ENCODE measurements around the gene COL19A1. TPM values are rescaled to one million over a fixed set of nuclear protein-coding genes. Genes with fewer than 3 reads are reported as not detected.

Gene COL19A1
- total and polyA plus RNA-seq, 2 donors from 2014 or later = 0.60 to 1.1 TPM

- Histone ChIP-seq H3K27ac (ENCODE audit: low read depth in 2 of 2, low read length in 2 of 2) (no peak overlapping the region), H3K4me3 (ENCODE audit: low read length in 3 of 3) (no peak overlapping the region), H3K4me1 (ENCODE audit: control insufficient read depth in 2 of 3, insufficient read depth in 2 of 3, low read depth in 1 of 3, low read length in 3 of 3) (no peaks in the 10 kb centered on the region), H3K36me3 (ENCODE audit: control insufficient read depth in 2 of 3, insufficient read depth in 3 of 3, low read length in 3 of 3) (no peaks in the 10 kb centered on the region), H3K9ac (ENCODE audit: low read length in 3 of 3) (no peak overlapping the region), H3K9me3 (ENCODE audit: control insufficient read depth in 2 of 3, insufficient read depth in 1 of 3, low read length in 3 of 3) (peaks cover 0 to 6% (median 0%) of the 10 kb centered on the region in 3 donors), H3K27me3 (ENCODE audit: control insufficient read depth, insufficient read depth, low read length) (no peaks in the 10 kb centered on the region)
- TF ChIP-seq, protein P1, sequence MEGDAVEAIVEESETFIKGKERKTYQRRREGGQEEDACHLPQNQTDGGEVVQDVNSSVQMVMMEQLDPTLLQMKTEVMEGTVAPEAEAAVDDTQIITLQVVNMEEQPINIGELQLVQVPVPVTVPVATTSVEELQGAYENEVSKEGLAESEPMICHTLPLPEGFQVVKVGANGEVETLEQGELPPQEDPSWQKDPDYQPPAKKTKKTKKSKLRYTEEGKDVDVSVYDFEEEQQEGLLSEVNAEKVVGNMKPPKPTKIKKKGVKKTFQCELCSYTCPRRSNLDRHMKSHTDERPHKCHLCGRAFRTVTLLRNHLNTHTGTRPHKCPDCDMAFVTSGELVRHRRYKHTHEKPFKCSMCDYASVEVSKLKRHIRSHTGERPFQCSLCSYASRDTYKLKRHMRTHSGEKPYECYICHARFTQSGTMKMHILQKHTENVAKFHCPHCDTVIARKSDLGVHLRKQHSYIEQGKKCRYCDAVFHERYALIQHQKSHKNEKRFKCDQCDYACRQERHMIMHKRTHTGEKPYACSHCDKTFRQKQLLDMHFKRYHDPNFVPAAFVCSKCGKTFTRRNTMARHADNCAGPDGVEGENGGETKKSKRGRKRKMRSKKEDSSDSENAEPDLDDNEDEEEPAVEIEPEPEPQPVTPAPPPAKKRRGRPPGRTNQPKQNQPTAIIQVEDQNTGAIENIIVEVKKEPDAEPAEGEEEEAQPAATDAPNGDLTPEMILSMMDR (IDR thresholded peaks at IDR 0.05; ENCODE audit: borderline replicate concordance, extremely low read depth, insufficient read depth) = no peak
- DNase-seq (no peak), FAIRE-seq (no peak)
- intact Hi-C loops (cut with DNase I) = no loop called here
Measured at GRCh38 chr6:69926745-69927144, 60.4 kb downstream of the COL19A1 start.

DNA sequence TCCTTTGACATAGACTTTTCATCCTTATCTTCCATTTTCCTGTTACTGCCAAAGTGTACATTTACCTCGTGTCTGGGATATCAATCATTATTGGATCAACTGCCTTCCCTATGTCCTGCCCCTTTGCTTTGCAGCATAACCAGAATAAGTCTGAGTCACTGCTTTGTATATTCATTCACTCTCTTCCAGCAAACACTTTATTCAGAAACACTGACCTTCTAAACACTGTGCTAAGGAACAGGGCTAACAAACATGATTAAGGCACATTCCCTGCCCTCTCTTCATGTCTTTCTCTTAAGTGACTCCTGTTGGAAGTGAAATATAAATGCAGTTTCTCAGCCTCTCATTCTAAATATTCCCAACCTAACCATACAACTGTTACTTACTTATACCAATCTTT lies 66.9 kb downstream of the COL19A1 start:
- intact Hi-C loops (cut with DNase I) = no loop called here
- H3K4me3 ChIP-seq (ENCODE audit: low read length in 3 of 3) = no peak overlapping the region
- H3K27me3 ChIP-seq (ENCODE audit: control insufficient read depth, insufficient read depth, low read length) = no peaks in the 10 kb centered on the region
- H3K36me3 ChIP-seq (ENCODE audit: control insufficient read depth in 2 of 3, insufficient read depth in 3 of 3, low read length in 3 of 3) = no peaks in the 10 kb centered on the region
- no peak for FAIRE-seq
- no peak overlapping the region for H3K9ac ChIP-seq (ENCODE audit: low read length in 3 of 3)
- H3K4me1 ChIP-seq (ENCODE audit: control insufficient read depth in 2 of 3, insufficient read depth in 2 of 3, low read depth in 1 of 3, low read length in 3 of 3) = no peaks in the 10 kb centered on the region
- DNase-seq = no peak
- no peak overlapping the region for H3K27ac ChIP-seq (ENCODE audit: low read depth in 2 of 2, low read length in 2 of 2)
- H3K9me3 ChIP-seq (ENCODE audit: control insufficient read depth in 2 of 3, insufficient read depth in 1 of 3, low read length in 3 of 3) = no peaks in the 10 kb centered on the region
- TF ChIP-seq, protein P1 (IDR thresholded peaks at IDR 0.05; ENCODE audit: borderline replicate concordance, extremely low read depth, insufficient read depth) = no peak

- intact Hi-C loops (cut with DNase I) = no loop called here
- Histone ChIP-seq H3K4me3 (ENCODE audit: low read length in 3 of 3) (no peak overlapping the region), H3K36me3 (ENCODE audit: control insufficient read depth in 2 of 3, insufficient read depth in 3 of 3, low read length in 3 of 3) (no peaks in the 10 kb centered on the region), H3K9ac (ENCODE audit: low read length in 3 of 3) (no peak overlapping the region), H3K27ac (ENCODE audit: low read depth in 2 of 2, low read length in 2 of 2) (no peak overlapping the region), H3K27me3 (ENCODE audit: control insufficient read depth, insufficient read depth, low read length) (no peaks in the 10 kb centered on the region), H3K9me3 (ENCODE audit: control insufficient read depth in 2 of 3, insufficient read depth in 1 of 3, low read length in 3 of 3) (no peaks in the 10 kb centered on the region), H3K4me1 (ENCODE audit: control insufficient read depth in 2 of 3, insufficient read depth in 2 of 3, low read depth in 1 of 3, low read length in 3 of 3) (no peaks in the 10 kb centered on the region)
- DNase-seq (no peak), FAIRE-seq (no peak)
- TF ChIP-seq, protein P1 (IDR thresholded peaks at IDR 0.05; ENCODE audit: borderline replicate concordance, extremely low read depth, insufficient read depth) = no peak
Measured at GRCh38 chr6:69935079-69935478, 68.7 kb downstream of the COL19A1 start.

DNA sequence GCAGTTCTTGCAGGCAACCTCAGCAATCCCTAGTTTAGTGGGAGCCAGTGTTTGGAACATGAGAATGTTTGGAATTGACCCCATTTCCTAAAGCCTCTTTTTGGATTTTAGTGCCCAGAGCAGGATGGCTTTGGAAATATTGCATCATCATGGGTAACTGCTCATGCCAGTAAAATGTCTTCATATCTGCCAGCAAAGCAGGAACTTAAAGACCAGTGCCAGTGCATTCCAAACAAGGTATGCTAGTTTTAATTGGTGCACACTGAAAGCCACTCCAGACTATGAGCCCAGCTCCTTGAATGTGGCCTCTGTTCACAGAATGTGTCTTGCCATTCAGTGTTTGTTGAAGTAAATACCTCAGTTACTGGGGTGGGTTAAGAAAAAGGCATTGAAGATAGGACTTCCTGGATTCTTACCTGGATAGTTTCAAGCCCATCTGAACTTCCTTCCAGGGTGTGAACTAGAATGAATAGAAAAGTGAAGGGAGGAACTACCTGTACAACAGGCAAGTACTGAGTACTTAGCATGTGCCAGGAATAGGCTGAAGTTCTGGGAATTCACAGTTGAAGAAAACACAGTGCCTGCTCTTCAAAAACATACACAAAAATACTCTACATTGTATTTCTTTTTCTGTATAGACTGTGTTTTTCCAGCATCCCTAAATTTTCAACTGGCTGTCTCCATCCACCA lies 70.5 kb downstream of the COL19A1 start:
- H3K27ac ChIP-seq (ENCODE audit: low read depth in 2 of 2, low read length in 2 of 2) = no peak overlapping the region
- H3K9ac ChIP-seq (ENCODE audit: low read length in 3 of 3) = no peak overlapping the region
- DNase-seq (no peak), FAIRE-seq (no peak)
- no peaks in the 10 kb centered on the region for H3K36me3 ChIP-seq (ENCODE audit: control insufficient read depth in 2 of 3, insufficient read depth in 3 of 3, low read length in 3 of 3)
- TF ChIP-seq, protein P1 (IDR thresholded peaks at IDR 0.05; ENCODE audit: borderline replicate concordance, extremely low read depth, insufficient read depth) = no peak
- no peaks in the 10 kb centered on the region for H3K4me1 ChIP-seq (ENCODE audit: control insufficient read depth in 2 of 3, insufficient read depth in 2 of 3, low read depth in 1 of 3, low read length in 3 of 3)
- H3K9me3 ChIP-seq (ENCODE audit: control insufficient read depth in 2 of 3, insufficient read depth in 1 of 3, low read length in 3 of 3) = no peaks in the 10 kb centered on the region
- H3K27me3 ChIP-seq (ENCODE audit: control insufficient read depth, insufficient read depth, low read length) = no peaks in the 10 kb centered on the region
- no peak overlapping the region for H3K4me3 ChIP-seq (ENCODE audit: low read length in 3 of 3)
- intact Hi-C loops (cut with DNase I) = no loop called here
